ENCODE data around the gene CMYA5.
"Not testable (repeated sequence)": the region's sequence is repeated elsewhere in the genome, so short reads cannot be mapped to it uniquely, and the experiment has no call there.

Gene CMYA5

GRCh38 chr5:79689541-79690466 lies at the start of gene CMYA5:
TSS of gene CMYA5 (plus strand) at chr5:79689836. CDS start at chr5:79689908, 72 bp downstream.
- DNase-seq (ENCODE audit: low read depth in 2 of 3, low spot score in 1 of 3) = no peak

GRCh38 chr5:79640571-79641055 lies 49.0 kb upstream of the CMYA5 start:
- no peak for DNase-seq (ENCODE audit: low read depth in 2 of 3, low spot score in 1 of 3)

GRCh38 chr5:79641414-79641813 lies 48.2 kb upstream of the CMYA5 start:
- DNase-seq (ENCODE audit: low read depth in 2 of 3, low spot score in 1 of 3) = no peak

GRCh38 chr5:79642210-79642609 lies 47.4 kb upstream of the CMYA5 start:
- DNase-seq (ENCODE audit: low read depth in 2 of 3, low spot score in 1 of 3) = no peak

- no peak for DNase-seq (ENCODE audit: low read depth in 2 of 3, low spot score in 1 of 3)
These were observed 35.8 kb upstream of the CMYA5 start for GRCh38 chr5:79653843-79654242.

GRCh38 chr5:79663212-79663611 lies 26.4 kb upstream of the CMYA5 start:
- no peak for DNase-seq (ENCODE audit: low read depth in 2 of 3, low spot score in 1 of 3)

- DNase-seq (ENCODE audit: low read depth in 2 of 3, low spot score in 1 of 3) = no peak
These were observed 22.9 kb upstream of the CMYA5 start for GRCh38 chr5:79666758-79667157.

GRCh38 chr5:79672392-79672791 lies 17.2 kb upstream of the CMYA5 start:
- no peak for DNase-seq (ENCODE audit: low read depth in 2 of 3, low spot score in 1 of 3)

- not testable (repeated sequence) for DNase-seq (ENCODE audit: low read depth in 2 of 3, low spot score in 1 of 3)
These were observed 13.3 kb upstream of the CMYA5 start for GRCh38 chr5:79676354-79676753.

- DNase-seq (ENCODE audit: low read depth in 2 of 3, low spot score in 1 of 3) = not testable (repeated sequence)
These were observed 7.5 kb upstream of the CMYA5 start for GRCh38 chr5:79682102-79682501.

- no peak for DNase-seq (ENCODE audit: low read depth in 2 of 3, low spot score in 1 of 3)
These were observed 4.9 kb upstream of the CMYA5 start for GRCh38 chr5:79684782-79685181.

GRCh38 chr5:79685627-79686026 lies 4.0 kb upstream of the CMYA5 start:
- DNase-seq (ENCODE audit: low read depth in 2 of 3, low spot score in 1 of 3) = no peak

GRCh38 chr5:79686799-79687198 lies 2.8 kb upstream of the CMYA5 start:
- DNase-seq (ENCODE audit: low read depth in 2 of 3, low spot score in 1 of 3) = no peak

- no peak for DNase-seq (ENCODE audit: low read depth in 2 of 3, low spot score in 1 of 3)
These were observed 1.7 kb upstream of the CMYA5 start for GRCh38 chr5:79687889-79688288.

GRCh38 chr5:79691007-79691406 lies 1.4 kb downstream of the CMYA5 start:
- no peak for DNase-seq (ENCODE audit: low read depth in 2 of 3, low spot score in 1 of 3)

- no peak for DNase-seq (ENCODE audit: low read depth in 2 of 3, low spot score in 1 of 3)
These were observed 3.0 kb downstream of the CMYA5 start for GRCh38 chr5:79692596-79692995.

- DNase-seq (ENCODE audit: low read depth in 2 of 3, low spot score in 1 of 3) = no peak
These were observed 4.5 kb downstream of the CMYA5 start for GRCh38 chr5:79694183-79694582.

GRCh38 chr5:79694652-79695051 lies 5.0 kb downstream of the CMYA5 start:
- DNase-seq (ENCODE audit: low read depth in 2 of 3, low spot score in 1 of 3) = no peak

- no peak for DNase-seq (ENCODE audit: low read depth in 2 of 3, low spot score in 1 of 3)
These were observed 5.9 kb downstream of the CMYA5 start for GRCh38 chr5:79695526-79695925.

GRCh38 chr5:79697222-79698170 lies 7.9 kb downstream of the CMYA5 start:
- DNase-seq (ENCODE audit: low read depth in 2 of 3, low spot score in 1 of 3) = no peak

- no peak for DNase-seq (ENCODE audit: low read depth in 2 of 3, low spot score in 1 of 3)
These were observed 10.2 kb downstream of the CMYA5 start for GRCh38 chr5:79699763-79700400.
